Stimulated activated CD8-positive, alpha-beta memory T cell treated with anti-CD3 and anti-CD28 coated beads, Interleukin-15, amount 100 ng/mL, for 48 hours (primary cell): ENCODE results near the gene DOK6.

Experiments
- DNase-seq, 2 donors: peaks; one replicate each; pipeline ENCODE4 v3.0.0-alpha.2; 2020; ENCODE audit warnings: low read depth in 2 of 2

The DOK6 gene

DNA sequence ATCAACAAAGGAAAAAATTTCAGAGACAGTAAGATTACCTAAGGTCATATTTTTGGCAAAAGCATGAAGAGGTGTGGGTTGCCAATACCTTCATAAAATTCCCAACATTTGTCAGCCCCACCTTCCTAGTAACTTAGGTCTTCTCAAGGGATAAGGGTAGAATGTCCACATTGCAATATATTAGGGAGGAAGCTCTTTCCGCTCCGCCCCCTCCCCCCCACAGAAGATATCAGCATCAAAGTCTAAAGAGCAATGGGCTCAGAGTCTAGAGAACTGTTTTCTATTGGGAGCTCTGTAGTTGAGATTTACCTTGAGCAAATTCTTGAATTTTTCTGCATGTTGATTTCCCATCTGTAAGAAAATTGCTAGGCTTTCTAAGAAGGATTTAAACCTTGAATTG is 346.7 kb downstream of the DOK6 start:
- DNase-seq, result no peak

DNA sequence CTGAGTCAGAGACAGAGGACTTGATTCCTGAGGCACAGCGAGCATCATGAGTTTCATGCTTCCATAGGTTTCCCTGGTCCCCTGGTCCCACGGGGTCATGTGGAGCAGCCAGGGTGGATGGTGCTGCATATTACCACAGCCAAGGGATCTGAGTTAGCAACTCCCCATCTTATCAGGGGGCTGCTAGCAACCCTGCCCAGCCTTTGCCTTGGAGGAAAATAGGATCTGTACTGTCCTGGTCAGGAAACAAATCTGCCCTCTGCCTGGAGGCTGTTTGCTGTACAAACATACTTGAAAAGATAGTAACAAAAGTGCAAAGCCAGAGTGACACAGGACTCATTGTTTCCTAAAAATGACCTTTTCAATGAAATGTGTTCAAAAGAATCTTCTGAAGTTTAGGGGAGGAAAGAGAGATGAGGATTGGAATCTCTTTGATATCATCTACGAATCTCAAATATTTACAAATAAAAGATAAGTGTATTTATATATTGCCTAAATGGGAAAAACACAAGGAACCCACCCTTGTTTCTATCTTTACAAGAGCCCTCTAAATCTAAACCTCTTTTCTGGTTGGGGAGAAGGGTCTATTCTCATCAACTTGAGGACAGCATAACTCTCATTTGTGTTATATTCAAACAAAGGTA is 352.2 kb downstream of the DOK6 start:
- no peak for DNase-seq

GRCh38 chr18:69754108-69754507 is 353.4 kb downstream of the DOK6 start:
- no peak for DNase-seq

DNA sequence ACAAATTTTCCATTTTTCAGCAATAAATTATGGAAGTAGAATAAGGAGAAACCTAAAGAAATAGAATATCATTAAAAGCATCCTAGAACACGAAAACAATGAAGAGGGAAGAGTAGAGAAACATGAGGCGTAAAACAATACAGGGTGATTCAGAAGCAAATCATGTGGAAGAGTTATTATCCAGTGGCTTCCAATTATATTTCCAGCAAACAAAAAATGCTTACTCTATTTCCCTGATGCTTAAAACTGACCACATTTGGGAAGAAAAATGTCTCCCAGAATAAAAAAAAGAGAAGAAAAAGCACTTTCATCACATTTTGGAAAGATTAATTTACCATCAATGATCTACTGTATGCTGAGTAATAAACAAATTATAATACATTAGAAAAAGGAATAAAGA is 354.4 kb downstream of the DOK6 start:
- DNase-seq, result no peak

DNA sequence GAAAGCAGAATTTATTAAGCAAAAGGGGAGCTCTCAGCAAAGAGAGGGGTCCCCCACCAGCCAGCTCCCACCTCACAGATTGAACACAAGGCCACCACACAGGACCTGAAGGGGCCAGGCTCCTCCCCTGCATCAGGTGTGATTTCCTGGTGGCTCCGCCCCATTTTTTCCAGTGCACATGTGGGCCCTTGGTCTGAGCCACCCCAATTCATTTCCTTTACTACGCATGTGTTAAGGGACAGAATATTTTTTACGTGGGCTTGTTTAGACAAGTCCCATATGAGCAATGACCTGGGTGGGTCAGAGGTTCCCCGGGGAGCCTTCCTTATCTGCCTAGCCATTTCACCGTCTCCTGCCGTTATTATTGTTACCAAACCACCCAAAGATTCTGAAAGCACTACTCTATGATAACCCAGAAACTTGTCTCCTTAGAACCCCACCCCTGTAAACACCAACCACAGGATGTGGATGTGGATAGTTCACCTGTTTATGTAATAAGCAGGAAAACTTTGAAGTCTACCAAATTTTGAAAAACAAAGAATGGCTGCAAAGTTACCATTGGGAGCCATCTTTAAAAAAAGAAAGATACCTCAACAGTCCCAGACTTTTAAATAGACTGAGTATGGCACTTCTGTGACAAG is 355.3 kb downstream of the DOK6 start:
- no peak for DNase-seq

DNA sequence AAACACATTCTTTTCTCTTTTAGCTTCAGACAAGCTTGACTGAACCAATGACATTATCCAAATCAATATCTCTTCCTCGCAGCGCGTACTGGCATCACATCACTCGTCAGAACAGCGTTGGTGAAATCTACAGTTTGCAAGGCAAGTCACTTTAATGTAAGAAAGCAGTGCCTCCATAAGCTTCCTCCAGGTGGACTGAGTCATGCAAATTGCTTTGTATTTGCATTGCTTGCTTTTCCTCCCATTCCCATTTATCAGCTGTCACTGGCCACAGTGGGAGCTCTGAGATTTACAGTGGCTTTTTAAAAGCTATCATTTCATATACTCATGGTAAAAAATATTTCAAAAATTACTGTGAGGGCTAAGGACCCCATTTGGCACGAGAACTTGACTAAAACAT is 357.0 kb downstream of the DOK6 start:
- no peak for DNase-seq

DNA sequence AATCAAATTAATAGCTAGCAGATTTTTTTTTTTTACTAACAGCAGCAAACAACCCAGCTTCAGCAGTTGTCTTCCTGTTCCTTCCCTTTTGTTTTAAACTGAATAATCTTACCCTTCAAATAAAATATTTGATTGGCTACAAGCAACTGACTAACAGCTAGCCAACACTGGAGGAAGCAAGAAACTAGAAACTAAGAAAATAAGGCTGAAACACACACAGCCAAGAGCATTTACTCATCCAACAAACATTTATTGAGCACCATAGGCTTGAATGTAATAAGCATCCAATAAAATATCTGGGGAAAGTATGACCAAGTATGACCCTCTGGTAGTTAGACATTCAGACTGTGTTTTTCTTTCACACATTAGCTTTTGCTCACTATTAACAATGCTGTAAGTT is 357.8 kb downstream of the DOK6 start:
- DNase-seq, result no peak

DNA sequence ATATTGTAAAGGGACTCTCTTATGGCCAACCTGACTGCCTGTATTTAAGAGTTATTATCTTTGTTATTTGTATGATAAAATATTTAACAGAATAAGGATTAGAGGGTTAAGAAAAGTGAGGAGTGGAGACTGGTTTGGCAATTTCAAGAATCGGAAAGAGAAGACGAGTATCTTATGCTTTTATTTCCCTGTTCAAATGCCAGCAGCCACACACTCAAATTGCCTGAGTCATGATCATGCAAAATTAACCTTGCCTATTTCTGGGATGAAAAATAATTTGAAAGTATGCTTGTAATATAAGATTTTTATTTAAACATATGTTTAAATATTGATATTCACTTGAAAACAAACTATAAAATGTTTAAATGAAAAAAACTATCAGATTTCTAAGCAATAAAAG is 358.4 kb downstream of the DOK6 start:
- no peak for DNase-seq

GRCh38 chr18:69763002-69763401 is 362.3 kb downstream of the DOK6 start:
- DNase-seq, result no peak

DNA sequence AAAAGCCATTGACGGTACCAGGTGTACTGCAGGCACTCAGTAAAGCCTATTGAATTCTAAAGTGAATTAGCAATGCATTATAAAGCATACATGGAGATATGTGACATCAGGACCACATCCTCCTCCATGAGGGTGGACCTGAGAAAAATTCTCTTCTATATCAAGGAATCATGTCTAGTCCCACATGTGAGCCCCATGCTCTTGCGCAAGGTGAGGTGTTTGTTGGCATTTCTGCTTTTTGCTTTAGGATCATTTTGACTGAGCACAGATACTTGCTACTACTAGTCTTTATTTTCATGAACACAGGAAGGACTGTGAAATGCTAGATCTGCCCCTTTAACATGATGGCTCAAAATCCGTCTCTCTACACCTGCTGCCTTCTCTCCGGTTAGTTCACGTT is 363.1 kb downstream of the DOK6 start:
- DNase-seq, result no peak

GRCh38 chr18:69770238-69770637 is 369.6 kb downstream of the DOK6 start:
- no peak for DNase-seq

GRCh38 chr18:69774831-69775230 is 374.1 kb downstream of the DOK6 start:
- DNase-seq, result no peak

DNA sequence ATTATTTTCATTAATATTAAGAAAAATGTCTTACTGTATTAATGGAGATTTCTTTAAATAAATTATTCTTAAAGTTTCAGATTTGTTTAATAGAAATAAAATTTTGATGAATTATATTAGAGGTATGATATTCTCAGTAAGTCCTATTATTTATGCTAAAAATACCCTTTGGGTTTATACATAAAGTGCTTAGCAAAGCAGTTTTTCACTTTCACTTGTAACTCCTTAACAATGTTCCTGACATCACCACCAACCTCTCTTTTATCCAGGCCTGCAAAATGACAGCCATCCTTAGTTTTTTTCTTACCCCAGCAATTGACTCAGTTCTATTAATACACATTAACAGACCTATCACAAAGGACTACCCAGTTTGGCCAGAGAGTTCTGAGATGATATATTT is 376.6 kb downstream of the DOK6 start:
- no peak for DNase-seq

DNA sequence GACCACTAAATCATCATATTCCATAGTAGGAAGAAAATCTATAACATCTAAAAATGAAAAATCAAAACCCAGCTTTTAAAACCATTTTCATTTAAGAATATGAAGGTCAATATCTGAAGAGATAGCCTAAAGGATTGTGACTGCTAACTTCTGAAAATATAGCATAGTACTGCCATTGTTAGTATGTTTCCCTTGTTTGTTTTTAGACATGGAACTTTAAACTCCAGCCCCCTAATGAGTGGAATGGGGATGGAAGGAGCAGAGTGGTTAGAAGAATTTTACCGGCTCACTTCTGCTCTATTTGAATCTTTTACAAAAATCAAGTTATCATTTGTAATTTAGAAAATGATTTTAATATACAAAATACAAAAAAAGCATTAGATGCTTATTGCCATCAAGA is 378.0 kb downstream of the DOK6 start:
- DNase-seq, result no peak

- DNase-seq, result no peak
Observed at GRCh38 chr18:69780851-69781250, 380.2 kb downstream of the DOK6 start.

DNA sequence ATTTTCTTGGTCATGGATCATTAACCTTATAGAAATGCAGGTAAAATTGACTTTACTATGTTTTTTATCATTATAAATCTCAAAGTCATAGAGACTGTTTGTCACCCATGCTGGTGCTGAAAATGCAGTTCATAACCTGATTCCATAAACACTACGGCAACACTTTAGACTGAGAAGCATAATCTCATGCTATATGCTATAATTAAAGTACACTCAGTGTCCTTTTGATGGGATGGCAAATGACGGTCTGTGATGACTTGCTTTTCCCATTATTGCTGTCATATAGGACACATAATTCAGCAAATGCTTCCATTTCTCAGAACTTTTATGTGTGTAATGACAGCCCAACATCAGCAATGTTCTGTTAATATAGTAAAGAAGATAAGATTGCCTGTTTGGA is 384.1 kb downstream of the DOK6 start:
- no peak for DNase-seq

- no peak for DNase-seq
Observed at GRCh38 chr18:69785466-69785865, 384.8 kb downstream of the DOK6 start.

- no peak for DNase-seq
Observed at GRCh38 chr18:69786427-69786826, 385.7 kb downstream of the DOK6 start.

GRCh38 chr18:69787825-69788547 is 387.3 kb downstream of the DOK6 start:
- no peak for DNase-seq

- DNase-seq, result no peak
Observed at GRCh38 chr18:69789794-69790193, 389.1 kb downstream of the DOK6 start.

GRCh38 chr18:69790649-69791048 is 390.0 kb downstream of the DOK6 start:
- DNase-seq, result no peak

DNA sequence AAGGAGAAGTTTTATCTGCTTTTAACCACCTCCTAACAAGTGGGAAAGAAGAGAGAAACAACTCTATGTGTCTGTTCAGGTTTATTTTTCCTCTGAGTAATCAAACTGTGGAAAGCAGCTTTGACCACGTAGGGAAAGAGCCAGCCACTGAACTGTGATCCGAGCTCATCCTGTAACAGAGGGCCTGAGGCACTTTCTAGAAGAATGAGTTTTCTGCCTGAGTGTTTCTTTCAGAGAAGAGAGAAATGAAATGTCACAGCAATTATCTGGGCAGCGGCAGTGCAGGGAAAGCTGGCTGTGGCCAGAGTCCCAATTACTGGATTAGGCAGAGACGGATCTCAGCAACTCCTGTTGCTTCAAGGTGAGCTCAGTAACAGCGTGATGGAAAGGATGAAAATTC is 395.1 kb downstream of the DOK6 start:
- DNase-seq, result no peak

GRCh38 chr18:69804776-69805501 is 404.3 kb downstream of the DOK6 start:
- no peak for DNase-seq
